ENCODE results near the gene RAB29. TPM values are rescaled to one million over a fixed set of nuclear protein-coding genes. Genes with fewer than 3 reads are reported as not detected.
A peak's percentile ranks its signal among the peaks of the same experiment; 100 is the strongest.
"Not testable (repeated sequence)": the region's sequence is repeated elsewhere in the genome, so short reads cannot be mapped to it uniquely, and the experiment has no call there.

The RAB29 gene
- total RNA-seq, 2 experiments from 2014 or later, result 29.3 to 29.4 TPM

DNA sequence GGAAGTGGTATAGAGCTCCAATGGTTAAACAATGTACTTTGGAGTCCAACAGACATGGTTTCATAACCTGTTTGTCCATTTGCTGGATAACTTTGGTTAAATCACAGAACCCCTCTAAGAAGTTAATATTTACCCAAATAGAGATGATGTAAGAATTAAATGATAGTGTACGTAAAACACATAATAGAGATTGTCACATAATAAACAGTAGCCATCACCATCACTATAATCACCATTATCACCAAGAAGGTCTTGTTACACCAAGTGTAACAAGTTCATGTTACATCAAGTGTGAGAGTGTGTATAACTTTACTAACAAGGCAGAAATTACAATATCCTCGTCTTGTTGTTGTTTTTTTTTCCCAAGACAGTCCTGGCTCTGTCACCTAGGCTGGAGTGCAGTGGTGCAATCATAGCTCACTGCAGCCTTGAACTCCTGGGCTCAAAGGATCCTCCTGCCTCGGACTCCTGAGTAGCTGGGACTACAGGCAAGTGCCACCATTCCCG is 48.6 kb downstream of the RAB29 start:
- H3K36me3 Mint-ChIP-seq (ENCODE audit: low read depth), result peaks cover 50% of the 10 kb centered on the region
- H3K4me3 Mint-ChIP-seq, result no peak overlapping the region
- H3K27me3 Mint-ChIP-seq, result no peaks in the 10 kb centered on the region
- ChIA-PET POLR2A (no interaction called here), CTCF (interaction anchor here (8.5 kb wide), 1 partner anchor 16 kb away, joined by 62 read pairs; no protein-coding TSS in a partner anchor)
- ATAC-seq, result no peak
- intact Hi-C loops (cut with DNase I, micrococcal nuclease), result no loop called here
- H3K4me1 Mint-ChIP-seq, result peaks cover 18% of the 10 kb centered on the region
- no peaks in the 10 kb centered on the region for H3K9me3 Mint-ChIP-seq (ENCODE audit: low read depth)
- DNase-seq, result no peak
- no peak overlapping the region for H3K27ac Mint-ChIP-seq

DNA sequence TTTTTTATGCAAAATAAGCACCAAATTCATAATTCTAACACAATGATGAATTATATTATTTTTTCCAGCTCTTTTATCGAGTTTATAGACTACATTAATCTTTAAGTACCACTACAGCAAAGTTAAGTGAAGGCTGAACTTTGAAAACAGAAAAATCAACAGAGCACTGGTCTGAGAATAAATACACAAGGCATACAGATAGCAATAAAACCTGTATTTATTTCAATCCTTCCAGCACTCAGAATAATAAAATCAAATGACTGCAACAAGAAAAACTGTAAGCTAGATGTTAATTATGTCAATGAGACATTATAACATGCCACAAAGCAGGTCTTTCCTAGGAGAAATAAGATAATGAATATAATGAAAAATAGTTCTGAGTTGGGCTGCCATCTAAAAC is 49.8 kb downstream of the RAB29 start:
- POLR2A ChIA-PET, result no interaction called here
- CTCF ChIA-PET, result interaction anchor here (0.6 to 8.5 kb wide), 6 partner anchors 15 to 170 kb away, joined by 3 to 62 read pairs (median 4); no protein-coding TSS in a partner anchor
- DNase-seq, result no peak
- no peak for ATAC-seq
- intact Hi-C loops (cut with DNase I, micrococcal nuclease), result no loop called here
- H3K27me3 Mint-ChIP-seq, result no peaks in the 10 kb centered on the region
- H3K9me3 Mint-ChIP-seq (ENCODE audit: low read depth), result no peaks in the 10 kb centered on the region
- H3K36me3 Mint-ChIP-seq (ENCODE audit: low read depth), result peaks cover 57% of the 10 kb centered on the region
- H3K4me3 Mint-ChIP-seq, result no peak overlapping the region
- peak overlapping the region; percentile 8 for H3K27ac Mint-ChIP-seq
- peaks cover 14% of the 10 kb centered on the region for H3K4me1 Mint-ChIP-seq

DNA sequence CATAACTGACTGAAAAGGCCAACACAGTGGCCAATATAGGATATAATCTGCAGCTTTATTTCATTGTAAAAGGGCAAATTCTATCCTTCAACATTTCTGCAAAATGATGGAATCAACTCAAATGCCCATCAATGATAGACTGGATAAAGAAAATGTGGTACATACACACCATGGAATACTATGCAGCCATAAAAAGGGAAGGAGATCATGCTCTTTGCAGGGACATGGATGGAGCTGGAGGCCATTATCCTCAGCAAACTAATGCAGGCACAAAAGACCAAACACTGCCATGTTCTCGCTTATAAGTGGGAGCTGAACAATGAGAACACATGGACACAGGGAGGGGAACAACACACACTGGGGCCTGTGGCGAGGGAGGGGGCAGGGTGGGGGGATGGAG is 54.5 kb downstream of the RAB29 start:
- Mint-ChIP-seq H3K36me3 (ENCODE audit: low read depth) (peaks cover 70% of the 10 kb centered on the region), H3K4me1 (peaks cover 32% of the 10 kb centered on the region), H3K27ac (peak overlapping the region; percentile 83)
- POLR2A ChIA-PET; H3K4me3 Mint-ChIP-seq; H3K27me3 Mint-ChIP-seq; H3K9me3 Mint-ChIP-seq (ENCODE audit: low read depth); ATAC-seq; DNase-seq: not testable (repeated sequence)
- intact Hi-C loops (cut with DNase I, micrococcal nuclease), result loop anchor here in 1 of 2 experiments (2.0 kb wide), 2 partner anchors 28 to 54 kb away; partner anchors contain the start of gene RAB29
- CTCF ChIA-PET, result interaction anchor here (1.2 to 8.5 kb wide), 2 partner anchors 10 to 128 kb away, joined by 3 to 62 read pairs; no protein-coding TSS in a partner anchor

DNA sequence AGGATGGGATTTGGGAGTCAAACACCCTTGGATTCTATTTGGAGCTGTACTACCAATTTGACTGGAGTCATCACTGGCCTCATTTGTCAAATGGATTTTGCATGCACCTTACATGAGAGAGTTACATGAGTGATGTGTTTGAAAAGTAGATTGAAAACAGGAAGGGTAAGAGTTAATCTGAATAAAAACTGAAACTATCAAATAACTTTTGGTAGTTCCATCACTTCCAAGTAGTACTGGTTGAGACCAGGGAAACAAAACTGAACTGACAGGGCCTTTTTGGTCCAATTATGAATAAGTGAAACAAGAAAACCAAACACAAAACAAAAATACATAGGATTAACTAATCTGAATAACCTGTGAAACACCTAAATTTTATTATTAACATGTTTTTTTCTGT is 55.5 kb downstream of the RAB29 start:
- Mint-ChIP-seq H3K27me3 (no peaks in the 10 kb centered on the region), H3K27ac (peak overlapping the region; percentile 83), H3K36me3 (ENCODE audit: low read depth) (peaks cover 67% of the 10 kb centered on the region), H3K4me3 (no peak overlapping the region), H3K4me1 (peaks cover 32% of the 10 kb centered on the region), H3K9me3 (ENCODE audit: low read depth) (no peaks in the 10 kb centered on the region)
- POLR2A ChIA-PET, result interaction anchor here (0.6 kb wide), 1 partner anchor 53 kb away, joined by 3 read pairs; no protein-coding TSS in a partner anchor
- peak; percentile 83 for ATAC-seq
- DNase-seq, result no peak
- CTCF ChIA-PET, result interaction anchor here (8.5 kb wide), 1 partner anchor 9 kb away, joined by 62 read pairs; no protein-coding TSS in a partner anchor
- intact Hi-C loops (cut with DNase I, micrococcal nuclease), result loop anchor here in 1 of 2 experiments (2.0 kb wide), 2 partner anchors 29 to 55 kb away; partner anchors contain the start of gene RAB29

DNA sequence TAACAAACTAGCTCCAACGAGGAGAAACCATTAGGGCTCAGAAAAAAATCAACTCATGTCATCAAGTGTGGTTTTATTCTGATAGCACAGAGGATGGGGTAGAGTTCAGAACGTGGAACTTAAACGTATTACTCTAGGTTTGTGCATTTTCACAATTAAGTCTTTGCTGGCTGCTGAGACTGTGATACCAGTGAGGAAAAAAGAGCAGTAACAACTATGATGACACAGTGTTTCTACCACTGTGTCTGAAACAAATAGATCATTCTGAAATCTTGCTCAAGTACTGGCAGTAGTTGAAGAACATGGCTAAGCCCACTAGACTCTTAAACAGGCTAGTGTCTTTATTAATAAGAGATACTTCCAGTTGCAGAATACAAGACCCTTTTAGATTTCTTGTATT is 56.3 kb downstream of the RAB29 start:
- Mint-ChIP-seq H3K27me3 (no peaks in the 10 kb centered on the region), H3K27ac (peak overlapping the region; percentile 83), H3K36me3 (ENCODE audit: low read depth) (peaks cover 64% of the 10 kb centered on the region), H3K9me3 (ENCODE audit: low read depth) (no peaks in the 10 kb centered on the region), H3K4me1 (peaks cover 32% of the 10 kb centered on the region), H3K4me3 (no peak overlapping the region)
- DNase-seq (no peak), ATAC-seq (peak; percentile 37)
- POLR2A ChIA-PET, result interaction anchor here (0.6 kb wide), 1 partner anchor 56 kb away, joined by 3 read pairs; no protein-coding TSS in a partner anchor
- CTCF ChIA-PET, result interaction anchor here (0.7 kb wide), 1 partner anchor 58 kb away, joined by 3 read pairs; no protein-coding TSS in a partner anchor
- intact Hi-C loops (cut with DNase I, micrococcal nuclease), result no loop called here

Other genes with a start within 250 kb of the RAB29 start
- 10 to 100 TPM; 54.0 to 57.4 TPM for gene ELK4, start 143.5 kb downstream of the RAB29 start, total RNA-seq
- under 1 TPM; 0.32 to 0.53 TPM for gene SLC45A3, start 95.0 kb downstream of the RAB29 start, total RNA-seq
- 100 to 1,000 TPM; 189 to 260 TPM for gene NUCKS1, start 25.3 kb downstream of the RAB29 start, total RNA-seq
- 10 to 100 TPM; 34.4 to 41.5 TPM for gene SLC41A1, start 37.7 kb upstream of the RAB29 start, total RNA-seq
- gene PM20D1, start 74.7 kb upstream of the RAB29 start, total RNA-seq, result under 1 TPM; 0.34 to 0.58 TPM
- gene SLC26A9, start 168.0 kb upstream of the RAB29 start, total RNA-seq, result not detected
- not detected for gene RAB7B, start 227.9 kb upstream of the RAB29 start, total RNA-seq
- not detected for gene CTSE, start 248.4 kb upstream of the RAB29 start, total RNA-seq

All from activated CD4-positive, alpha-beta T cell treated with anti-CD3 and anti-CD28 coated beads for 36 hours (primary cell).